PC-9 (cell line): ENCODE results near the gene PCDHA1. TPM values are rescaled to one million over a fixed set of nuclear protein-coding genes. Genes with fewer than 3 reads are reported as not detected.

ENCODE experiments used
- BruUV-seq: library from RNA; stranded (reverse); fragments of 400-500 nt; replicated peaks from 2 replicates; lab custom pipeline; 2021; lab: Mats Ljungman, UMichigan
- CTCF ChIA-PET: fragments of 300-600 bp; sonication (Branson Sonifier 250); formaldehyde crosslinking; loops from one replicate; lab custom pipeline; 2022; ENCODE audit warnings: antibody characterized with exemption; lab: Charles Lee
- POLR2A ChIA-PET: fragments of 300-600 bp; sonication (Branson Sonifier 250); formaldehyde crosslinking; loops from one replicate; lab custom pipeline; 2022; ENCODE audit warnings: antibody characterized with exemption; ENCODE audit not compliant: unreplicated experiment; lab: Charles Lee
- DNase-seq, 2 experiments: peaks; one replicate each; pipeline versions ENCODE4 v3.0.0 to v3.0.0-alpha.2; 2015 to 2022; ENCODE audit warnings: mixed read lengths in 1 of 2
- H2AFZ ChIP-seq: fragments of 200-600 bp; sonication (generic); 2 replicates; pipeline ENCODE4 v1.8.1; 2017; ENCODE audit warnings: antibody characterized with exemption
- H3F3A ChIP-seq: fragments of 200-600 bp; sonication (generic); 2 replicates; pipeline ENCODE4 v1.8.1; 2017; ENCODE audit warnings: antibody characterized with exemption, mild to moderate bottlenecking, low read depth; ENCODE audit not compliant: insufficient read depth
- H3K27ac ChIP-seq: fragments of 200-600 bp; sonication (generic); 2 replicates; pipeline ENCODE4 v1.6.1; 2016; ENCODE audit warnings: mixed run types
- H3K27me3 ChIP-seq: fragments of 200-600 bp; sonication (generic); 2 replicates; pipeline ENCODE4 v1.6.1; 2016; ENCODE audit warnings: low read depth, mixed run types; ENCODE audit not compliant: insufficient read depth
- H3K36me3 ChIP-seq: fragments of 200-600 bp; sonication (generic); 2 replicates; pipeline ENCODE4 v1.6.1; 2016; ENCODE audit warnings: low read depth, mixed run types
- H3K4me1 ChIP-seq: fragments of 200-600 bp; sonication (generic); replicated peaks from 2 replicates; pipeline ENCODE4 v1.6.1; 2016; ENCODE audit warnings: mixed run types; ENCODE audit not compliant: insufficient read depth
- H3K4me2 ChIP-seq: fragments of 200-600 bp; sonication (generic); 2 replicates; pipeline ENCODE4 v1.6.1; 2017; ENCODE audit warnings: mixed run types
- H3K4me3 ChIP-seq: fragments of 200-600 bp; sonication (generic); 2 replicates; pipeline ENCODE4 v1.6.1; 2016; ENCODE audit warnings: mixed run types
- H3K79me2 ChIP-seq: fragments of 200-600 bp; sonication (generic); 2 replicates; pipeline ENCODE4 v1.6.1; 2017; ENCODE audit warnings: low read depth, mixed run types
- H3K9me2 ChIP-seq: fragments of 200-600 bp; sonication (generic); 2 replicates; pipeline ENCODE4 v1.8.1; 2017; ENCODE audit warnings: mild to moderate bottlenecking; ENCODE audit not compliant: insufficient read depth
- H3K9me3 ChIP-seq: fragments of 200-600 bp; sonication (generic); 2 replicates; pipeline ENCODE4 v1.8.1; 2016; ENCODE audit warnings: low read depth; ENCODE audit not compliant: insufficient read depth
- H4K20me1 ChIP-seq: fragments of 200-600 bp; sonication (generic); 2 replicates; pipeline ENCODE4 v1.8.1; 2017; ENCODE audit not compliant: insufficient read depth
- CTCF ChIP-seq: fragments of 200-600 bp; sonication (generic); conservative IDR thresholded peaks from 2 replicates; pipeline ENCODE4 v1.6.1; 2017; ENCODE audit warnings: mixed run types, antibody characterized with exemption, mild to moderate bottlenecking, moderate library complexity
- EZH2 ChIP-seq: fragments of 200-600 bp; sonication (generic); IDR thresholded peaks from 2 replicates; pipeline ENCODE4 v1.8.0; 2017; ENCODE audit warnings: antibody characterized with exemption, low read depth
- intact Hi-C: fragments of 100-400 bp; cut with micrococcal nuclease; formaldehyde crosslinking; loops from one replicate; pipeline ENCODE4 v1.10.0; 2022; ENCODE audit not compliant: unreplicated experiment
- total RNA-seq: library from RNA; stranded (reverse); gene quantifications from 2 replicates; pipeline ENCODE4 v1.2.3, GENCODE V29; 2021

Gene PCDHA1
- total RNA-seq, 1 experiment from 2014 or later = not detected

DNA sequence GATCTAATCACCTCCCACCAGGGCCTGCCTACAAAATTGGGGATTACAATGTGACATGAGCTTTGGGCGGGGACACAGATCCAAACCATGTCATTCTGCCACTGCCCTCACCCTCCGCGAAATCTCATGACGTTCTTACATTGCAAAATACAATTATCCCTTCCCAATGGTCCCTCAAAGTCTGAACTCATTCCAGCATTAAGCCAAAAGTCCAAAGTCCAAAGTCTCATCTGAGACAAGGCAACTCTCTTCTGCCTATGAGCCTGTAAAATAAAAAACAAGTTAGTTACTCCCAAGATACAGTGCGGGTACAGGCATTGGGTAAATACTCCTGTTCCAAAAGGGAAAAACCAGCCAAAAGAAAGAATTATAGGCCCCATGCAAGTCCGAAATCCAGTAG, 165.7 kb downstream of the PCDHA1 start:
- CTCF ChIA-PET = no interaction called here
- Histone ChIP-seq H3K4me2 (no peak overlapping the region), H3K4me3 (no peak overlapping the region), H4K20me1 (no peaks in the 10 kb centered on the region), H3K27me3 (no peaks in the 10 kb centered on the region), H3K27ac (no peak overlapping the region), H3K36me3 (no peaks in the 10 kb centered on the region), H3K79me2 (no peaks in the 10 kb centered on the region), H3K9me2 (no peaks in the 10 kb centered on the region), H3K9me3 (no peaks in the 10 kb centered on the region), H3K4me1 (no peaks in the 10 kb centered on the region), H2AFZ (no peak overlapping the region), H3F3A (no peaks in the 10 kb centered on the region)
- TF ChIP-seq CTCF = no peak
- TF ChIP-seq EZH2 = no peak
- BruUV-seq = no TSS peak
- intact Hi-C loops = loop anchor here (1.0 kb wide), 1 partner anchor 24 kb away; no protein-coding TSS in a partner anchor
- no peak for DNase-seq
- POLR2A ChIA-PET = no interaction called here

GRCh38 chr5:140953234-140953633, 167.3 kb downstream of the PCDHA1 start:
- no peaks in the 10 kb centered on the region for H3K27me3 ChIP-seq
- no peak for TF ChIP-seq EZH2
- no peak for TF ChIP-seq CTCF
- no peaks in the 10 kb centered on the region for H4K20me1 ChIP-seq
- H3K27ac ChIP-seq = no peak overlapping the region
- DNase-seq = no peak
- no peaks in the 10 kb centered on the region for H3K79me2 ChIP-seq
- H3F3A ChIP-seq = no peaks in the 10 kb centered on the region
- POLR2A ChIA-PET = interaction anchor here (0.7 kb wide), 1 partner anchor 64 kb away, joined by 7 read pairs; no protein-coding TSS in a partner anchor
- H3K36me3 ChIP-seq = no peaks in the 10 kb centered on the region
- H3K4me3 ChIP-seq = no peak overlapping the region
- H3K4me1 ChIP-seq = no peaks in the 10 kb centered on the region
- CTCF ChIA-PET = interaction anchor here (0.6 kb wide), 1 partner anchor 48 kb away, joined by 3 read pairs; no protein-coding TSS in a partner anchor
- no peaks in the 10 kb centered on the region for H3K9me3 ChIP-seq
- no TSS peak for BruUV-seq
- H3K4me2 ChIP-seq = no peak overlapping the region
- no peak overlapping the region for H2AFZ ChIP-seq
- H3K9me2 ChIP-seq = no peaks in the 10 kb centered on the region
- intact Hi-C loops = no loop called here

DNA sequence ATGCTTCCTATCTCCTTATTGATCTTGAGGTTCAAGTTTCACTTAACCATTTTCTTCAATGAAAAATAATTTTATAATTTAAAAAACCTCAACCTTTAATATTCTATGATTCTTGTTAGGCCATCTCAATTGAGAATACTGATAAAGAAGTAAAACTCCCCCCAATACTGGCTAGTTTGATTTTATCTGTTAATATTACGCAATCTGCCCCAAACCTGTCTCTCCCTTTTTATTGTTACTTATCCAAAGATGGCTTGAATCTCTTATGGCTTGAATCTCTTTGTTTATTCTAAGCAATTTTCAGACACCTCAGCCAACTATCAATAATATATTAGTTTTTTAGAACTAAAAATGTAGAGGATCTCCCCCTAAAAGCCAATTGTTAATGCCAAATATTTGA, 176.2 kb downstream of the PCDHA1 start:
- H3K27me3 ChIP-seq = no peaks in the 10 kb centered on the region
- TF ChIP-seq CTCF = no peak
- no peak for TF ChIP-seq EZH2
- H3K79me2 ChIP-seq = no peaks in the 10 kb centered on the region
- H3K4me1 ChIP-seq = no peaks in the 10 kb centered on the region
- H3K9me3 ChIP-seq = no peaks in the 10 kb centered on the region
- H3K27ac ChIP-seq = no peak overlapping the region
- BruUV-seq = no TSS peak
- no peak overlapping the region for H2AFZ ChIP-seq
- H3K9me2 ChIP-seq = no peaks in the 10 kb centered on the region
- intact Hi-C loops = no loop called here
- H3K4me2 ChIP-seq = no peak overlapping the region
- no peak overlapping the region for H3K4me3 ChIP-seq
- H4K20me1 ChIP-seq = no peaks in the 10 kb centered on the region
- H3K36me3 ChIP-seq = no peaks in the 10 kb centered on the region
- CTCF ChIA-PET = no interaction called here
- POLR2A ChIA-PET = no interaction called here
- no peaks in the 10 kb centered on the region for H3F3A ChIP-seq
- no peak for DNase-seq
